HG03066 (cell line): ENCODE measurements around the gene TBC1D4.

ENCODE experiments used
- ATAC-seq: cut with Tn5 transposase; IDR thresholded peaks from one replicate; pipeline ENCODE4 v1.9.1; 2021; ENCODE audit warnings: low read depth; ENCODE audit not compliant: unreplicated experiment

Gene TBC1D4

GRCh38 chr13:75489502-75490263 lies 7.7 kb upstream of the TBC1D4 start:
- peak; percentile 78 for ATAC-seq

GRCh38 chr13:75486146-75487062 lies 4.4 kb upstream of the TBC1D4 start:
- ATAC-seq, result no peak

- no peak for ATAC-seq
Observed at GRCh38 chr13:75485286-75486062, 3.5 kb upstream of the TBC1D4 start.

GRCh38 chr13:75482820-75483079 lies 781 bp upstream of the TBC1D4 start:
- no peak for ATAC-seq

GRCh38 chr13:75481176-75482069 lies 546 bp downstream of the TBC1D4 start:
- peak; percentile 24 for ATAC-seq

GRCh38 chr13:75480671-75481175 lies 1.2 kb downstream of the TBC1D4 start:
- ATAC-seq, result no peak

- ATAC-seq, result no peak
Observed at GRCh38 chr13:75479102-75479740, 2.7 kb downstream of the TBC1D4 start.

GRCh38 chr13:75478659-75479058 lies 3.3 kb downstream of the TBC1D4 start:
- ATAC-seq, result no peak

GRCh38 chr13:75474956-75475355 lies 7.0 kb downstream of the TBC1D4 start:
- no peak for ATAC-seq

GRCh38 chr13:75473468-75473867 lies 8.5 kb downstream of the TBC1D4 start:
- no peak for ATAC-seq

- ATAC-seq, result no peak
Observed at GRCh38 chr13:75470676-75471075, 11.3 kb downstream of the TBC1D4 start.

- ATAC-seq, result no peak
Observed at GRCh38 chr13:75469047-75469446, 12.9 kb downstream of the TBC1D4 start.

GRCh38 chr13:75468602-75469001 lies 13.4 kb downstream of the TBC1D4 start:
- ATAC-seq, result no peak

GRCh38 chr13:75468098-75468497 lies 13.9 kb downstream of the TBC1D4 start:
- no peak for ATAC-seq

- ATAC-seq, result no peak
Observed at GRCh38 chr13:75467040-75467728, 14.8 kb downstream of the TBC1D4 start.

GRCh38 chr13:75465236-75465635 lies 16.7 kb downstream of the TBC1D4 start:
- no peak for ATAC-seq

GRCh38 chr13:75461314-75461713 lies 20.7 kb downstream of the TBC1D4 start:
- ATAC-seq, result no peak

GRCh38 chr13:75460644-75461043 lies 21.3 kb downstream of the TBC1D4 start:
- no peak for ATAC-seq
